HG02763 (cell line): ENCODE data around the gene BACE2.

Experiments
- ATAC-seq: cut with Tn5 transposase; IDR thresholded peaks from one replicate; pipeline ENCODE4 v1.9.1; 2021; ENCODE audit warnings: mild to moderate bottlenecking, moderate library complexity; ENCODE audit not compliant: unreplicated experiment

Gene BACE2

DNA sequence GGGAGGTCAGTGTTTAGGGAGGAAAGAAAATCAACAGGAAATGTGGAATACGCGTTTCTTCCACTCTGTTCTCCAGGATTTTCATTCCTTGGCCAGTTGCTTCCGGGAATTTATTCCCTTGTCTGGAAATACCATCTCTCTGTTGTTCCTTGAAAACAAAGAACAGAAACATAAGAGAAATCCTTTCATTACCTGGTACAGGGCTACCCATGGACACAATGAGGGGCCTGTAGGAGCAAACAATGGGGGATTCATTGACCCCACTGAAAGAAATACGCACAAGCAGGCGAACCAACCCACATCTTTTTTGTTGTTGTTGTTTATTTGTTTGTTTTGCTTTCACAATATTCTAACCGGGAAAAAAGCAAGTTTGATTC, 20.0 kb upstream of the BACE2 start:
- ATAC-seq: no peak

DNA sequence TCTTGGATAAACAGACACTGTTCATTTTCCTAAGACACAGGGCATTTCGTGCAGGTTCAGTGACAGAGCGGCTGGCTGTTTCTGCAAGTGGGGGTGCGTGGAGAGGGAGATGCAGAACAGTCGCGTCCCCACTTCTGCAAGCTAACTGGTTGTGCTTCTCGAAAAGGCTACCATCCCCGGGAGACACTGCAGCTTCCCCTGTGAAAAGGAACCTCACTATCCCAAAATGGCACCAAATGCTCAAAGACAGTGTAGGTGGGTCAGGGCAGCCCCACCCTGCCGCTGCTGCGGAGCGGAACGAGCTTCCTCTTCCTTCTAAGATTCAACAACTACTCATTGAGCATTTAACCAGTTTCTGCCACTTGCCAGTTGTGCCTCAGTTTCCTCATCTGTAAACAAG, 19.2 kb upstream of the BACE2 start:
- no peak for ATAC-seq

DNA sequence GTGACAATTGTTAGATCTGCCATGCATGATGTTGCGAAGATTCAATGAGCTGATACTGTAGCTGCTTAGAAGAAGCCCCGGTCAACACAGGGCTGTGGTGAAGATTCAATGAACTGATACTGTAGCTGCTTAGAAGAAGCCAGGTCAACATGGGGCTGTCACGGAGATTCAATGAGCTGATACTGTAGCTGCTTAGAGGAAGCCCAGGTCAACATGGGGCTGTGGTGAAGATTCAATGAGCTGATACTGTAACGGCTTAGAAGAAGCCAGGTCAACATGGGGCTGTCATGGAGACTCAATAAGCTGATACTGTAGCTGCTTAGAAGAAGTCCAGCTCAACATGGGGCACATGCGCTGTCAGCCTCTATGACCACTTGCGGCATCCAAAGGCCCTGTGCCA, 18.8 kb upstream of the BACE2 start:
- no peak for ATAC-seq

DNA sequence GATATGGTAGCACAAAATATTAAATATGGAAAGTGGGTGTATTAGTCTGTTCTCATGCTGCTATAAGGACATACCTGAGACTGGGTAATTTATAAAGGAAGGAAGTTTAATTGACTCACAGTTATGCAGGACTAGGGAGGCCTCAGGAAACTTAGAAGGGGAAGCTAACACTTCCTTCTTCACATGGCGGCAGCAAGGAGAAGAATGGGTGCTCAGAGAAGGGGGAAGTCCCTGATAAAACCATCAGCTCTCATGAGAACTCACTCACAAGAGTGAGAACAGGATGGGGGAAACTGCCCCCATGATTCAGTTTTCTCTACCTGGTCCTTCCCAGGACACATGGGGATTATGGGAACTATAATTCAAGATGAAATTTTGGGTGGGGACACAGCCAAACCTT, 15.8 kb upstream of the BACE2 start:
- no peak for ATAC-seq

DNA sequence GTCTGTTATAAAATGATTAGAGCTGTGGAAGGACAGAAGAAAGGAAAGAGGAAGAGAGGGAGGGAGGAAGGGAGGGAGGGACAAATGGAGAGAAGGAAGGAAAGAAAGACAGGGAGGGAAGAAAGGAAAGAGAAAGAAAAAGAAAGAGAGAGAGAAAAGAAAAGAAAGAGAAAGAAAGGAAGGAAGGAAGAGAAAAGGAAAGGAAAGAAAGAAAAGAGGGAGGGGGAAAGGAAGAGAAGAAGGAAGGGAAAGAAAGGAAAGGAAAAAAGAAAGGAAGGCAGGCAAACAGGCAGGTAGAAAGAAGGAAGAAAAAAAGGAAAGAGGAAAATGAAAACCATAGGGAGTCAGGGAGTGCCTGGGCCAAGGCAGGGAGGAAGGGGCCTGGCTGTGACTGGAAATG, 14.5 kb upstream of the BACE2 start:
- ATAC-seq: no peak

DNA sequence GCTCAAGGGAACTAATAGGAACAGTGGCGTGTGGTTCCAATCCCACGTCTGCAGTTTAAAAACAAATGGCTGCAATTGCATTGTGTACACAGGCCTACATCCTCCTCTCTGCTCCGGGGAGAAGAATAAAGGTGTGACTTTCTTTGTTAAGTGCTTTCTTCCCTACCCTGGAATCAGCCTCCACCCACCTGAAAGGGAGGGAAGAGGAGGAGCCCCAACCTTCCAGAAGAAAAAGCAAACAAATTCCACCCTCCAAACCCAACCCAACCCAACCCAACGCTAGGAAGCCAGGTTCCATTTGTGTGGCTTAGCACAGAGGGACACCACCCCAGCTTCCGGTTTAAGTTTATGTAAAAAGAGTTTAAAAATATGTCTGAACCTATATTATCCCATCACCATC, 11.8 kb upstream of the BACE2 start:
- ATAC-seq: no peak

DNA sequence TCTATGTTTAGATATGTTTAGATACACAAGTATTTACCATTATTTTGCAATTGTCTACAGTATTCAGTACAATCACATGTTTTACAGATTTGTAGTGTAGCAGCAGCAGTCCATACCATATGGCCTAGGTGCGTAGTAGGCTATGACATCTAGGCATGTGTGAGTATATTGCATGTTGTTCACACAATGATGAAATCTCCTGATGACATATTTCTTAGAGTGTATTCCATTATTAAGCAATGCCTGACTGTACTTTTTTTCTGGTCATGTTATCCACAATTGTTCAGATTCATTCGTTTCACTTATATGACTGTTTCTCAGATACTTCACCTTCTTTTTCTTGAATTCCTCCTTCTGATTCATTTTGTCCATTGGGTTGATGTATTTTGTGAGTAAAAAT, 9.9 kb upstream of the BACE2 start:
- no peak for ATAC-seq

DNA sequence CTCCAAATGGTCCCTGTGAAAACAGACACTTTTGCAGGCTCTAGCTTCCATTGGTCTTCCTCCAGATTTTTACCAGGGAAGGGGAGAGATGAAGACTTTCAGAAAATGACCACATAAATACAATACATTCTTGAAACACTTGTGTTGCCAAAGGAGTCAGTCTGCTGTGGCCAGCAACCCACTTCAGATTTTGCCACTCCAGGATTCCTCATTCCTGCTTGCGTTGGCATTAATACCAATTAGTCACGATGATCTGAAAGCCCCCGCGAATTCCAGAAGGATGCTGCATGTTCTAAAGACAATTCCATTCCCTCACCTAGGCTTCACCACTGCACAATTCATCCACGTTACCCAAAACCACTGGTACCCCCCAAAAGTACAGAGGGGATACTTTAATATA, 7.9 kb upstream of the BACE2 start:
- no peak for ATAC-seq

DNA sequence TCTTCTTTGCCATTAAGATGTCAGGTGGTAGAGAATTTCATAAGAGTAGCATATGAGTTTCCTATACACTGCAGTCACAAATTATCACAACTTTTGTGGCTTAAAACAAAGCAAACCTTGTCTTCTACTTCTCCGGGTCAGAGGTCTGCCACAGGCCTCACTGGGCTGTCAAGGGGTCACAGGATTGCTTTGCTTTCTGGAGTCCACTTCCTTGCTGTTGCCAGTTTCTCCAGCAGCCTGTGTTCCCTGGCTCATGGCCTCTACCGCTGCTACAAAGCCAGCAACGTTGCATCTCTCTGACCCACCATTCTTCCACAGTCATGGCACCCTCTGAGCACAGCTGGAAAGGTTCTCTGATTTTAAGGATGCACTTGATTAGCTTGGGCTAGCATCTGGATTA, 6.5 kb upstream of the BACE2 start:
- no peak for ATAC-seq

DNA sequence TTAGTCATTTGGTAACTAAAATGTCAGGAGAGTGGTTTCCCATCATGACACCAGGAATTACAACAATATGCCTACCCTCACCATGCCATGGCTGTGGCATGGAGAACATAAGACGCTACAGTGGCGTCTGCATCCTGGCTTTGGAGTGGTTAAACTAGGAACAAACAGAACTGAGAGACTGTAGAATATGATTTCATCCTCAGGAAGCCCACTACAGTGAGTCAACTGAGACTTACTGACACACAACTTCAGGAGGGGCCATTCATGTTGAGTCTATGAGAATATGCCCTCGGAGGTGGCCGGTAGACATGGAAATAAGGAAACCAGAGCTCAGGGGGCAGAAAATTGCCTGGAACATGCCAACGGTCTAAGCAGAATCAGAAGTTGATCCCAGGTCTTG, 5.9 kb upstream of the BACE2 start:
- no peak for ATAC-seq

DNA sequence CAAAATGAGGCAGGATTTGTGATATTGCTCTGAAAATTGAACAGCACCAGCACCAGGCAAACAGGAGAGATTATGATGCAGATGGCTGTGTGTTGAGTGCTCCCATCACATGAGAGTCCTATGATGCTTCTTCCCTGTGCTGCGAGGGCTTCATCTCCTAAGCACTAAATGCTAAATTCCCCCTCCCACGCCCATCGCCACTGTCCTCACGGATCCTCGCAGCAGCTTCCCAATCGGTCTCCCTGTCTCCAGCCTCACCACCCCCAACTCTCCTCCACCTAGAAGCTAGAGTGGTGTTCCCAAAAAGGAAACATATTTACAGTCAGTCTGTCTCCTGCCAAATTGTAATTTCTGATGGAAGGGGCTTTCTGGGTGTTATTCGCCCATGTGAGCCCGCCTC, 4.9 kb upstream of the BACE2 start:
- no peak for ATAC-seq

DNA sequence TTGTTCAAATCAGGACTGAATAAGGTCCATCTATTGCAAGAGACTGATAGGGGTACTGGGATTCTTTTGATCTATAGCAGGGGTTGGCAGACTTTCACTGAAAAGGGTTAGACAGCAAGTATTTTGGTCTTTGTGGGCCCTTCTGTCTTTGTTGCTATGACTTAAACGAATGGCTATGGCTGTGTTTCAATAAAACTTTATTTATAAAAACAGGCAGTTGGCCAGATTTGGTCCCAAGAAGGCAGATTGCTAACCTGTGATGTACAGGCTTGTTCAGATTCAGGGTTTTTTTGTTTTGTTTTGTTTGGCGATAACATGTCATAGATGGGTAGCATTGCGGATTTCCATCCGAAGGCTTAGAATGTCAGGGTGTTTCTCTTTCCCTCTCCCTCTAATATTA, 3.9 kb upstream of the BACE2 start:
- ATAC-seq: no peak

DNA sequence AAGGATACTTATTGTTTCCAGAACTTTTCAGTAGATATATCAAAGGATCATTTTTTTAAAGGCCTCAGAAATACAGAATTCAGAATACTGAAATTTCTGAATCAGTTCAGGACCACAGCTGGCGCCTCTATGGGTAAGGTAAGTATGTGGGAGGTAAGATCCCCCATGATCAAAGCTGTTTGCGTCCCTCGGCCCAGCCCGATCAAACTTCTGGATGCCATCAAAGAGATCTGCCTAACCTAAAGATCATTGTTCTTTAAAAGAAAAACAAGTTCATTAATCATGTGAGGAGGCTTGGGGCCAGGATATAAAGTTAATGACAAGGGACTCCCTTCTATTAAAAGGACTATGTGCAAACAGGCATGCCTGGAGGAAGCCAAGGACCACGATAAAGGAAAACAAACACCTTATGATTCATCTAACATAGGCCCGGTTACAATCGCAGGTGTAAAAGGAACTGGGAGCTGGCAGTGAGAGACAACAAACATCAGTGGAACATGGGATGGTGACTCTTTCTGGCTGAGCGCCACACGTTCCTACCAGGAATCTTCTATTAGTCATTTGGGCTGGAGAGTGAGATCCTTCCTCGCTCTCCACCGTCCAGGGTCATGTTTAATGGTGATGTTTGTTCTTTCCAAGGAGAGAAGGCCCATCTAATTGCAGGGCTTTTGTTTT, 2.8 kb upstream of the BACE2 start:
- no peak for ATAC-seq

DNA sequence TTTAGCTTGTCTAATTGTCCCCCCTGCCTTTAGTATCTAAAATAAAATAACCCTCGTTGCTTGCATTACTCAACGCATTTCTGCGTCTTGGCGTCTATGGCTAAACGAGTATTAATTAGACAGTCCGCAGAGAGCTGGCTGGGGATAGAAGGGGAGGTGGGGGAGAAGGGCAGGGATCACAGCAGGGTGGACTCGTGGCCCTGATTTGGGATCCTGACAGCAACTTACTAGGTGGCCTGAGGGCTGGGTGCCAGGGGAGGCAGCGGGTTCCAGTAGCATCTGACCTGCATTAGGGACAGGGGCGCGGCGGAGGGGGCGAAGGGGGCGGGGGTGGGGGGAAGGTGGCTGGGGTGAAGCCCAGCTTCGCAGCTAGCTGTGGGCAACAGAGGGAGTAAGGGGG, 1.1 kb upstream of the BACE2 start:
- no peak for ATAC-seq

DNA sequence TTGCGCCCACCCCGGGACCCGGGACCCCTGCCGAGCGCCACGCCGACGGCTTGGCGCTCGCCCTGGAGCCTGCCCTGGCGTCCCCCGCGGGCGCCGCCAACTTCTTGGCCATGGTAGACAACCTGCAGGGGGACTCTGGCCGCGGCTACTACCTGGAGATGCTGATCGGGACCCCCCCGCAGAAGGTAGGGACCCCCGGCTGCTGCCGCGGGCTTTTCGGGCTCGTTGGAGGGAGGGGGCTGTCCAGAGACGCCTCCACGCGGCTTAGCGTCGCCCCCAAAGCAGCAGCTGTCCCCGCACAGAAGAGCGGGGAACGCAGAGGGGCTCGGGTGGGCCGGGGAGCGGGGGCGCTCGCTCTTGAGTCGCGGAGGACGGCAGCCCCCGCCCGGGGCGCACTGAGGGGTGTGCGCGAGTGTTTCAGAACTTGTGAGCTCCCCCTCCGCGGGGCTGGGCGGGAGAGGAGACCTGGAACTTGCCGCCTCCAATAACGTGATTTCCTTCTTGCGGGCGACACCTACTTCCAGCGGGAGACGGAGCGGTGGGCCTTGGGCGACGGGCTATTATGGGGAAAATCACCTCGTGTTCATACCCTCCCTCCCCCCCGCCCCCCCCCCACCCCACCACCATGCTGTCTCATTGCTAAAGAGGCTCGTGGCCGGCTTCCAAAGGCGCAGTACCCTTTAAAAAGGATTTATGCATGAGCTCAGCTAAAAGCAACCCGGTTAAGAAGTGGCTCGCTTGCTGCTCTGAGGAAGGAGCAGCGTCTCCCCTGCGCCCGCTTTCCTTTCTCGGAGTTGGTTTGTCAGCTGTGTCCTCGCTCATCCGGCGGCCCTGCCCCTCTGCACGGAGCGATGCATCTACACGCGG, 664 bp downstream of the BACE2 start:
- no peak for ATAC-seq

DNA sequence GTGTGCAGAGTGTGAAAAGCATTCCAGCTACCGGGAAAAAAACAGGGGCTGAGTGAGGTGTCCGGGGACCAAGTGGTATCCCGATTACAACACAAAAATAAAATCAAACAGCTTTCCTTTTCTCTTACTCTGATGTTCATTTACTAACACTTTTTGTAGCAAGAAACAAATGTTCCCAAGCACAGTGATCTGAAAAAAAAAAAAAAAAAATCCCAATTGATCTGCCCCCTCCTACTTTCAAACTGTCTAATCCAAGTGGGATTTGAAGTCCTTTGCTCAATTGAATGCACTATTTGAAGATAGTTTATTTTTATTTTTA, 1.3 kb downstream of the BACE2 start:
- no peak for ATAC-seq

DNA sequence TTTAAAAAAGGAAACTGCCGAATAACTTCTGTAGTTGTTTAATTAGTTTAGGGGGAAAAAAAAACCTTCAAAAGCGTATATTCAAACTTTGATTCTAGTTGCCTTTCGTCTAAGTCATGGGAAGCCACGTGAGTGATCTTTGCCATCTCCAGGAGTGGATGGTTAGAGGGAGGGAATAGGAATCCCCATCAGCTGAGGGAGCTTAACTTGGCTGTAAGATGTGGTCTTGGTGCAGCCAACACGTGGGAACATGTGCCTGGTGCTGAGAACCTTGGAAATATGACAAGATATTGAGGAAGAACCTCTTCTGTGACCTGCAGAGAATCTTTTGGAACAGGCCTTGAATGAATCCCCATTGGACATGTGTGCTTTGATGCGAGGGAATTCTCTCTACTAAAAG, 1.7 kb downstream of the BACE2 start:
- ATAC-seq: no peak

DNA sequence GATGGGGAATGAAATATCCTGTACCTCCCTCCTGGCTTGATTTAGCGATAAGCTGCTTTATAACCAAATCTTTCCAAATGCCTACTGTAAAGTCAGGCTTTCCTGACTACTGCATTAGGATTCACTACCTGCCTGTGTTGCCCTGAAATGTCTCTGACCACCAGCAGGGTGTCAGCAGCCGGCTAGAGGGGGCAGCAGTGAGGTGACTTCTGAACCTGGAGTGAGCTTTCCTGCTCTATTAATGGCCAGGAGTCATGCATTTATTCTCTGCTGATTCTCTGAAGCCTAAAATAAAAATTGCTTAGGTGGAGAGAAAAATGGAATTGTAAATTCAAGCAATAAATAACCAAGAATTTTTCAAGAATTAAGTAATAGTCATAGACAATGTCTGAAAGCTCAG, 2.5 kb downstream of the BACE2 start:
- ATAC-seq: no peak

DNA sequence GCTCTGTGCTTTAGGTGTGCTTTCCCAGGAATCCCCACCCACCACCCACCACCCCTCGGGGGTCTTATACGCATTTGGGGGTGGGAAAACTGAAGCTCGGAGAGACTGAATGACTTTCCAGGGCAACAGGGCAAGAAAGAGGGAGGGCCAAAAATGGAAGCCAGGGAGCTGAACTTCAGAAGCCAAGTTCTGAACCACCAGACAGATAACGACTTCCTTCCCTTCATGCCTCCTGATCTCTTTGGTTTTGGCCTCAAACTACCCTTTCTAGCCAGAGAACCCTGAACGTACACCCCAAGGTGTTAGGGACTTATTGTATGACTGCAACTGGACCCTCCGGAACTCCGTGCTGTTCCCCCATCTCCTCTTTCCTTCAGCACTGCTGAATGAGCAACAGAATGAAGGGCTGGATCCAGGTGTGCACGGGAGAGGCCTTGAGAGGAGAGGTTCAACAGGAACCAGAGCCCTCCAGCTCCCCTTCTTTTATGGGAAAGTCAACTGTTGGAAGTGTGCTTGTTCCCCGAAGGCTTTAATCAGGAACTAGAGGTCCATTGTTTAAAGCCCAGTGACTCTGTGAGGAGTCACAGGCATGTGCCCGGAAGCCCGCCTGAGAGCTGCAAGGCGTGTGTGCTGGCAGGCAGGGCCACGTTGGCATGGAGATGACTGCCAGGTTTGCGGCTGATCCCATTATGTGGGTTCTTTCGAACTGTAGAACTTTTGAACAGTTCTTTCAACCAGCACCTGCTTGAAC, 3.1 kb downstream of the BACE2 start:
- ATAC-seq: no peak

DNA sequence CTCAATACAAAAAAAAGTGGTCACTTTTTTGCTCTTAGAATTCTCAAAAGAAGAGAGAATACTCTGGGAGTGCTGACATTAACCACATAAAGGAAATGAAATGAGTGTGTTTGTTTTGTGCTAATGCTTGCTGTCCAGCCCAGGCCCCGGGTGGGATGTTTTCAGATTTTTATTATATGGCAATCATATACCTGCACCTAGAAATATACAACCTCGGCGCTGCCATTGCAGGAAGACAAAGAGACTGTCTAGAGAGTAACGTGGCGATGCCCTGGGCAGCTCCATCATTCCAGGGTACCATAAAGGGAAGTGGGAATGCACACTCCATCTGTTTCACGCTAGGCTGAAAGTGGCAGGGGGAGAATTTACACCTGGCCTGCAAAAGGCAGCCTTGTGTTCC, 7.1 kb downstream of the BACE2 start:
- ATAC-seq: no peak

DNA sequence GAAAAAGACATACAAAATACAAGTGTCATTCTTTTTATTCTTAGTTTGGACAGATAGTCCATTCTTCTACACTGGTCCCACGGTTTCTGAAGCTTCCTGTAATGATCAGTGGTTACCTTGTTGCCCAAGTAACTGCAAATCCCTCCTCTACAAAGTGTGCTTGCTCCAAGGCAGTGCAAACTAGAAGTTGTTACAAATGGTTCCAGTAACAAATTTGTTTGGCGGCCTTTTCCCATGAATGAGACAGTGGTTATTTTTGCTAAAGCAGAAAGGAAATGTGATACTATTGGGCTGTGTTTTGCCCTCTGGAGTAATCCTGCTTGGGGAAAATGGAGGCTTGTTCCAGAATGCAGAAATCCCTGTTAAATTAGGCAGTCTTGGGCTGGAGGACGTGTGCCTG, 8.9 kb downstream of the BACE2 start:
- ATAC-seq: no peak

DNA sequence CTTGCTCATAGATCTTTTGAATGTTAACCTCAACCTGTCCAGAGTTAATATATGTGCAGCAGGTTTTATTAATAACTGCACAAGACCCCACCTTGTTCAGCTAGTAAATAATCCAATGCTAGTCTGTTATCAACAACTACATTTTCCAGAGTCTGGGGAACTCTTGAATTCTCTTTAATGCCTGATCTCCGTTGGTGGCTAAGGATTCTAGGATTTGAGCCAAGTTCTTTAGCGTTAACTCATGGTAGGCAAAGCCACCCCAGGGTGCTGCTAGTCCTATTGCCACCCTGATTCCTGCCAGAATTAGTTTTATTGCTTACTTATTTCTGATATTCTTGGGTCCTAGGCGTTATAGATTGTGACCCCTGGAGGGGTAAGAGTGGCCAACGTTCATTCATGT, 12.8 kb downstream of the BACE2 start:
- ATAC-seq: no peak
